Measurements from ENCODE around the gene PIP5K1C. TPM values are rescaled to one million over a fixed set of nuclear protein-coding genes. Genes with fewer than 3 reads are reported as not detected.

The PIP5K1C gene
- total and polyA plus RNA-seq, 7 experiments from 2014 or later, result 6.8 to 32.4 (median 21.8) TPM

DNA sequence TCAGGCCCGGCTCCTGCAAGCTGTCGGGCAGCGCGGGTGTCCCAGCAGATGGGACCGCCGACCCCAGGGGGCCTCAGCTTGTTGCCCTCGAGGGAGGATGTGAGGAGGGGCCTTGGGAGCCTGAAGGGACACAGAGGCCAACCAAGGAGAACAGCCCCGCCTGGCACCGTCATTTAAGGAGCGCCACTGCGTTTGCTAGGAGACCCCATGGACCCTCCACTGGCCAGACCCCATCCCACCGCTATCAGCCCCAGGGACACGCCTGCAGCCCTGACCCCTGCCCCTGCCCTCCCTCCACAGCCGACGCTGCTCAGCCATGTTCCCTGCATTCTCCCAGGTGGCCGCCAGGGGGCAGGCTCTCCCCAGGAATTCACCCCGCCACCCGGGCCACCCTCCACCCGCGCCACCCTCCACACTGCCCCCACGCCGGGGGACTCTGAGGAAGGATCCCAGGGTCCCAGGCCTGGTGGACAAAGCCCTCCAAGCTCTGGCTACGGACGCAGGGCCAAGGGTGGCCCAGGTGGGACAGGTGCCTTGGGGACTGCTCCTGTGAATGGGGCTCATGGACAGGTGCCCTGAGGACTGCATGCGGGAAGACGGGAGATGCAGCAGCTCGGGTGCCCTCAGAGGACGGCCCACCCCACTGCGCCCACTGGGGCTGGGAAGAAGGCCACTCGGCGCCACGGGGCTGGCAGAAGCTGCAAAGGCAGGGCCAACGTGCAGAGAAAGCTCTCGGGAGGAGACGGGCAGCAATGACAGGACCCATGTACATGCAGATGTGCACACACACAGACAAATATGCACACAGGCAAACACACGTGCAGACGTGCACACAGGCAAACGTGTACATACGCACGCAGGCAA is 34.4 kb downstream of the PIP5K1C start:
- Mint-ChIP-seq H3K27ac (peak overlapping the region in 3 of 9 donors; percentile 10 to 65 (median 41)), H3K4me1 (peaks cover 0 to 13% (median 5%) of the 10 kb centered on the region in 7 donors), H3K27me3 (no peaks in the 10 kb centered on the region), H3K4me3 (no peak overlapping the region), H3K9me3 (no peaks in the 10 kb centered on the region), H3K36me3 (peaks cover 0 to 12% (median 3%) of the 10 kb centered on the region in 5 donors)
- Histone ChIP-seq H3K4me3 (ENCODE audit: low read length) (no peak overlapping the region), H3K27ac (ENCODE audit: low read depth, low read length) (no peak overlapping the region), H3K9me3 (ENCODE audit: control insufficient read depth in 2 of 3, low read length in 3 of 3) (no peaks in the 10 kb centered on the region), H3K4me1 (ENCODE audit: control insufficient read depth in 2 of 2, insufficient read depth in 2 of 2, low read length in 2 of 2) (peaks cover 0 to 7% of the 10 kb centered on the region in 2 donors), H3K36me3 (ENCODE audit: control insufficient read depth in 2 of 3, insufficient read depth in 3 of 3, low read length in 3 of 3) (peaks cover 0 to 46% (median 5%) of the 10 kb centered on the region in 3 experiments), H3K27me3 (ENCODE audit: control insufficient read depth in 2 of 2, insufficient read depth in 2 of 2, low read length in 2 of 2) (no peaks in the 10 kb centered on the region)
- POLR2A ChIA-PET, result no interaction called here
- intact Hi-C loops (cut with micrococcal nuclease), result loop anchor here (1.0 kb wide), 4 partner anchors 34 to 538 kb away; partner anchors contain the start of gene PIP5K1C (in 2 of the 2)
- CTCF ChIA-PET, result interaction anchor here (0.6 to 2.0 kb wide), 6 partner anchors 22 to 96 kb away, joined by 3 to 6 read pairs (median 4); partner anchors contain the start of genes APBA3 and PIP5K1C
- ATAC-seq (peak; percentile 93), DNase-seq (peak; percentile 60 to 89 (median 79))

DNA sequence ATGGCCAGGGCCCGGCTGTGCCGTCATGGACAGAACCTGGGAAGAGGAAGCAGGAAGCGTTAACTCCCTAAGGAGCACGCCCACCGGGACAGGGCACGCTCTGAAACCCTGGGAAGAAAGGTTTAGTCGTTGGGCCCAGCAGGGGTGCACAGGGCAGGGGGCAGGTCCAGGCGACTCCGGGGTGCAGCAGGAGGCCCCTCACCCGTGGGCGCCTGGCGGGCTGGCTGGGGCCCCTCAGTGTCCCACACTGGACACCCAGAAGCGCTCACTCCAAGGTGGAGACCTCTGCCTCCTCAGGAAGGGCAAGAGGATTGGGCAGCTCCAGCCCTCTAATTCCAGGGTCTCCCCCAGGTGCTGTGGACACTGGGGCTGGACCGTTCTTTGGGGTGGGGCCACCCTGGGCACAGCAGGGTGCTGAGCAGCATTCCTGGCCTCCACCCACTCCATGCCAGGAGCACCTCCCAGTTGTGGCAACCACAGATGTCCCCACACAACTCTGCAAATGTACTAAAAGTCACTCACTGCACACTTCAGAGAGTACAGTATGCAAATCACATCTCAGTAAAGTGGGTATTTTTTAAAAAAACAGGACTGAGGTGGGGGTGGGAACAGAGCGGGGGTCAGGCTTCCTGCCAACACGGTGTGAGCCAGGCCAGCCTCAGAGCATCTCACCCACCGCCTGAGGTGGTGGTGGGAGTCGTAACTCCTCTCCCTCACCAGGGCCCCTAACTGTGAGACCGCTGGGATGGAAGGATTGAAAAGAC is 35.2 kb downstream of the PIP5K1C start:
- Mint-ChIP-seq H3K9me3 (no peaks in the 10 kb centered on the region), H3K4me1 (peaks cover 0 to 10% (median 4%) of the 10 kb centered on the region in 7 donors), H3K27ac (no peak overlapping the region), H3K4me3 (no peak overlapping the region), H3K27me3 (no peaks in the 10 kb centered on the region), H3K36me3 (peaks cover 0 to 16% (median 3%) of the 10 kb centered on the region in 5 donors)
- intact Hi-C loops (cut with micrococcal nuclease), result loop anchor here in 1 of 2 donors (1.0 kb wide), 1 partner anchor 41 kb away; no protein-coding TSS in a partner anchor
- Histone ChIP-seq H3K36me3 (ENCODE audit: control insufficient read depth in 2 of 3, insufficient read depth in 3 of 3, low read length in 3 of 3) (peaks cover 0 to 52% (median 5%) of the 10 kb centered on the region in 3 experiments), H3K27ac (ENCODE audit: low read depth, low read length) (no peak overlapping the region), H3K4me1 (ENCODE audit: control insufficient read depth in 2 of 2, insufficient read depth in 2 of 2, low read length in 2 of 2) (peaks cover 0 to 7% of the 10 kb centered on the region in 2 donors), H3K9me3 (ENCODE audit: control insufficient read depth in 2 of 3, low read length in 3 of 3) (no peaks in the 10 kb centered on the region), H3K27me3 (ENCODE audit: control insufficient read depth in 2 of 2, insufficient read depth in 2 of 2, low read length in 2 of 2) (no peaks in the 10 kb centered on the region), H3K4me3 (ENCODE audit: low read length) (no peak overlapping the region)
- ChIA-PET CTCF (interaction anchor here (0.6 to 2.0 kb wide), 7 partner anchors 23 to 228 kb away, joined by 3 to 6 read pairs (median 4); partner anchors contain the start of genes APBA3 and PIP5K1C), POLR2A (no interaction called here)
- ATAC-seq, result no peak
- no peak for DNase-seq

DNA sequence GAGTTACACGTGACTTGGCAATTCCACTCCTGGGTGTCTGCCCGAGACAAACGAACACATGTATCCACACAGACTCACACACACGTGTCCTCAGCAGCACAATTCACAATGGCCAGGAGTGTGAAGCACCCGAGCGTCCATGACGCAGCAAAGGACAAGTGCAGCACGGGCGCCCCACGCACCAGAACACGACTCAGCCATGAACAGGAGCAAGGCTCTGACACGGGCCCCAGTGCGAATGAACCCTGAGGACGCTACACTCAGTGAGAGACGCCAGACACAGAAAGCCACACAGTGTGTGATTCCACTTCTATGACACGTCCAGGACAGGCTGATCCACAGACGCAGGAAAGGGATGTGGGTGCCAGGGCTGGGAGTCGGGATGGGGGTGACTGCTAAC is 36.4 kb downstream of the PIP5K1C start:
- H3K36me3 ChIP-seq (ENCODE audit: control insufficient read depth in 2 of 3, insufficient read depth in 3 of 3, low read length in 3 of 3), result peaks cover 0 to 63% (median 5%) of the 10 kb centered on the region in 3 experiments
- H3K27me3 ChIP-seq (ENCODE audit: control insufficient read depth in 2 of 2, insufficient read depth in 2 of 2, low read length in 2 of 2), result no peaks in the 10 kb centered on the region
- Mint-ChIP-seq H3K4me1 (peaks cover 0 to 8% (median 4%) of the 10 kb centered on the region in 7 donors), H3K4me3 (no peak overlapping the region), H3K27ac (no peak overlapping the region), H3K36me3 (peaks cover 0 to 16% (median 3%) of the 10 kb centered on the region in 5 donors), H3K9me3 (no peaks in the 10 kb centered on the region), H3K27me3 (no peaks in the 10 kb centered on the region)
- intact Hi-C loops (cut with micrococcal nuclease), result no loop called here
- H3K4me3 ChIP-seq (ENCODE audit: low read length), result no peak overlapping the region
- CTCF ChIA-PET, result interaction anchor here (1.1 kb wide), 1 partner anchor 40 kb away, joined by 3 read pairs; no protein-coding TSS in a partner anchor
- ATAC-seq, result no peak
- POLR2A ChIA-PET, result interaction anchor here (0.7 kb wide), 1 partner anchor 115 kb away, joined by 3 read pairs; no protein-coding TSS in a partner anchor
- no peaks in the 10 kb centered on the region for H3K9me3 ChIP-seq (ENCODE audit: control insufficient read depth in 2 of 3, low read length in 3 of 3)
- DNase-seq, result no peak
- peaks cover 0 to 7% of the 10 kb centered on the region in 2 donors for H3K4me1 ChIP-seq (ENCODE audit: control insufficient read depth in 2 of 2, insufficient read depth in 2 of 2, low read length in 2 of 2)
- no peak overlapping the region for H3K27ac ChIP-seq (ENCODE audit: low read depth, low read length)

DNA sequence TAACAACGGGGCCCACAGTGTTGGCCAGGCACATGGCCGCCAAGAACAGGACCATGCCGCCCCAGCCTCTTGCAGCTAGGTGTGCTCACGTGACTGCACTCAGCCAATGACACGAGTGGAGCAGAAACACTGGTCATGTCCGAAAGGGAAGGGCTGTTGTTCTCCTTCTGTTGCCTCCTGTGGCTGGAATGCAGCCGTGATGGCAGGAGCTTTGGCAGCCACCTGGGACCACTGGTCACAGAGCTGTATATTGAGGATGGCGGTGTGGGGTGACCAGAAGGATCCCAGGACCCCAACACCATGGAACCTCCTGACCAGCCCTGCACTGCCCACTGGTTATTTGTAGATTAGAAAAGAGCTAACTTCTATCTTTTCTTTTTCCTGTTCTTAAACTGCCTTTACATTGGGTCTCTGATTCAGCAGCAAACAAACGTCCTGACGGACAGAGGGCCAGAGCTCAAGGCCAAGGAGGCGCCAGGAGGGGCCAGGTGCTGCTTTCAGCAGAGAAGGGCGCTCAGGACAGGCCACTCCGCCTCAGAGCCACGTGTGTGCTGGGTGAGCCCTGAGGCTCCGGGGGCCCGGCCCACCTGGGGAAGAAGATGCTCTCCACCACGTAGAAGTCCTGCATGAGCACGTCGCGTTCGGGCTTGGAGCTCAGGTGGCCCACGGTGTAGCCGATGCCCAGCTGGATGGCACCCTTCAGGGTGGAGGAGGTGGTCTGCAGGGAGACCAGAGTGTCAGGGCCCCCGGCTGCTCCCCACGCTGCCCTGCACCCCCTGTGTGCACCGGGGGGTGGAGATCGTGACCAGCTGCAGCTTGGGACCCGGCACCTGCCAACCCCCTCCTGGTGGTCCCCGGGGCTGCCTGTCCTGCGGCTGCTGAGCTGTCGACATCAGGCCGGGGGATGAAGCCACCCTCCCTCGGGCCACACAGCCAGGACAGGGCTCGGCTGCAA is 38.7 kb downstream of the PIP5K1C start:
- Histone ChIP-seq H3K36me3 (ENCODE audit: control insufficient read depth in 2 of 3, insufficient read depth in 3 of 3, low read length in 3 of 3) (peaks cover 0 to 75% (median 5%) of the 10 kb centered on the region in 3 experiments), H3K27me3 (ENCODE audit: control insufficient read depth in 2 of 2, insufficient read depth in 2 of 2, low read length in 2 of 2) (no peaks in the 10 kb centered on the region), H3K9me3 (ENCODE audit: control insufficient read depth in 2 of 3, low read length in 3 of 3) (no peaks in the 10 kb centered on the region), H3K4me3 (ENCODE audit: low read length) (no peak overlapping the region), H3K4me1 (ENCODE audit: control insufficient read depth in 2 of 2, insufficient read depth in 2 of 2, low read length in 2 of 2) (peaks cover 0 to 7% of the 10 kb centered on the region in 2 donors), H3K27ac (ENCODE audit: low read depth, low read length) (no peak overlapping the region)
- peaks cover 0 to 7% (median 3%) of the 10 kb centered on the region in 7 donors for H3K4me1 Mint-ChIP-seq
- peak overlapping the region in 1 of 9 donors; percentile 32 for H3K27ac Mint-ChIP-seq
- POLR2A ChIA-PET, result interaction anchor here (0.6 kb wide), 1 partner anchor 9 kb away, joined by 3 read pairs; no protein-coding TSS in a partner anchor
- no peaks in the 10 kb centered on the region for H3K9me3 Mint-ChIP-seq
- no peak for ATAC-seq
- DNase-seq, result no peak
- CTCF ChIA-PET, result interaction anchor here (1.3 kb wide), 2 partner anchors 9 to 43 kb away, joined by 3 read pairs; no protein-coding TSS in a partner anchor
- no peaks in the 10 kb centered on the region for H3K27me3 Mint-ChIP-seq
- intact Hi-C loops (cut with micrococcal nuclease), result no loop called here
- no peak overlapping the region for H3K4me3 Mint-ChIP-seq
- H3K36me3 Mint-ChIP-seq, result peaks cover 6 to 30% (median 9%) of the 10 kb centered on the region in 5 donors

DNA sequence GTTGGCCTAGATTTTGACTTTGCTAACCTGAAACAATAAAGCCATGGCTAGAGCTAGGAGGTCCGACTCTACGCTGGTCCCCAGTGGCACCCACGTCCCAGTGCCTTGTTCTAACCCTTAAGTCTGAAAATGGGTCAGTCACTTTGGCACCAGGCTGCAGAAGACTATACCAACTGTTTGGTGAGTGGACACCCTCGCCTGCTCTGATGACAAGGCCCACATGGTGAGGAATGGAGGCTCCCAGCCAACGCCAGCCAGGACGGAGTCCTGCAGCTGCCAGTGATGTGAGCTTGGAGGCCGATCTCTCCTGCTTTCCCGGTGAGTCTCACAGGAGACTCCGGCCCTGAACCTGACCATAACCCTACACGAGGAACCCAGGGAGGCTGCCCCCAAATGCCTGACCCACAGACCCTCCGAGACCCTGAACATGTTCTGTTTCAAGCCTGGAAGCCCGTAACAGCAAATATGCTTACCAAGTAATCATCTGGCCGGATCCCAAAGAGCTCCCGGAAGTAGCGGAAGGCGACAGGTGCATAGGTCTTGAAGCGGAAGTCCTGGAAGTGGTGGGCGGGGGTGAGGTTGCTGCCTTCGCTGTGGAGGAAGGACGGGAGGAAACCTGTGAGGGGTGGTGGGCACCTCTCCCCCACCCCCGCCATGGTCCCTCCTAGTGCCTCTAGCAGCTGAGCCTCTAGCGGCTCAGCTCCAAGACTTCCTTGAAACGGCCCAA is 39.6 kb downstream of the PIP5K1C start:
- CTCF ChIA-PET, result interaction anchor here (1.3 kb wide), 2 partner anchors 8 to 44 kb away, joined by 3 read pairs; no protein-coding TSS in a partner anchor

More for the DNA sequence above, 39.6 kb downstream of the PIP5K1C start:
- no peak for ATAC-seq
- Histone ChIP-seq H3K4me1 (ENCODE audit: control insufficient read depth in 2 of 2, insufficient read depth in 2 of 2, low read length in 2 of 2) (peaks cover 0 to 1% of the 10 kb centered on the region in 2 donors), H3K4me3 (ENCODE audit: low read length) (no peak overlapping the region), H3K36me3 (ENCODE audit: control insufficient read depth in 2 of 3, insufficient read depth in 3 of 3, low read length in 3 of 3) (peaks cover 0 to 84% (median 5%) of the 10 kb centered on the region in 3 experiments), H3K9me3 (ENCODE audit: control insufficient read depth in 2 of 3, low read length in 3 of 3) (no peaks in the 10 kb centered on the region), H3K27ac (ENCODE audit: low read depth, low read length) (no peak overlapping the region), H3K27me3 (ENCODE audit: control insufficient read depth in 2 of 2, insufficient read depth in 2 of 2, low read length in 2 of 2) (no peaks in the 10 kb centered on the region)
- DNase-seq, result no peak
- peaks cover 4 to 30% (median 6%) of the 10 kb centered on the region in 5 donors for H3K36me3 Mint-ChIP-seq
- H3K4me1 Mint-ChIP-seq, result no peaks in the 10 kb centered on the region
- POLR2A ChIA-PET, result no interaction called here
- intact Hi-C loops (cut with micrococcal nuclease), result no loop called here
- H3K27me3 Mint-ChIP-seq, result no peaks in the 10 kb centered on the region
- no peak overlapping the region for H3K4me3 Mint-ChIP-seq
- H3K27ac Mint-ChIP-seq, result no peak overlapping the region
- no peaks in the 10 kb centered on the region for H3K9me3 Mint-ChIP-seq

Data from naive thymus-derived CD4-positive, alpha-beta T cell (primary cell).